Fibroblast of pulmonary artery (primary cell): Measurements from ENCODE around the gene ODAD2.

Experiments used
- DNase-seq: peaks from one replicate; pipeline ENCODE4 v3.0.0-alpha.2; 2010; ENCODE audit warnings: low read depth
- H3K4me3 ChIP-seq: replicated peaks from 2 replicates; pipeline ENCODE4 v1.5.1; 2011; ENCODE audit warnings: low read depth, mild to moderate bottlenecking, control low read depth, low read length, moderate library complexity
- TF ChIP-seq, protein P1 (sequence below): IDR thresholded peaks from 2 replicates; pipeline ENCODE4 v1.5.1; 2011; ENCODE audit warnings: mild to moderate bottlenecking, control low read depth, low read length, inconsistent platforms; ENCODE audit errors: missing control alignments

ODAD2 gene

GRCh38 chr10:27805180-27805579 is 193.7 kb downstream of the ODAD2 start:
- no peak for DNase-seq
- no peak overlapping the region for H3K4me3 ChIP-seq
- TF ChIP-seq, protein P1, sequence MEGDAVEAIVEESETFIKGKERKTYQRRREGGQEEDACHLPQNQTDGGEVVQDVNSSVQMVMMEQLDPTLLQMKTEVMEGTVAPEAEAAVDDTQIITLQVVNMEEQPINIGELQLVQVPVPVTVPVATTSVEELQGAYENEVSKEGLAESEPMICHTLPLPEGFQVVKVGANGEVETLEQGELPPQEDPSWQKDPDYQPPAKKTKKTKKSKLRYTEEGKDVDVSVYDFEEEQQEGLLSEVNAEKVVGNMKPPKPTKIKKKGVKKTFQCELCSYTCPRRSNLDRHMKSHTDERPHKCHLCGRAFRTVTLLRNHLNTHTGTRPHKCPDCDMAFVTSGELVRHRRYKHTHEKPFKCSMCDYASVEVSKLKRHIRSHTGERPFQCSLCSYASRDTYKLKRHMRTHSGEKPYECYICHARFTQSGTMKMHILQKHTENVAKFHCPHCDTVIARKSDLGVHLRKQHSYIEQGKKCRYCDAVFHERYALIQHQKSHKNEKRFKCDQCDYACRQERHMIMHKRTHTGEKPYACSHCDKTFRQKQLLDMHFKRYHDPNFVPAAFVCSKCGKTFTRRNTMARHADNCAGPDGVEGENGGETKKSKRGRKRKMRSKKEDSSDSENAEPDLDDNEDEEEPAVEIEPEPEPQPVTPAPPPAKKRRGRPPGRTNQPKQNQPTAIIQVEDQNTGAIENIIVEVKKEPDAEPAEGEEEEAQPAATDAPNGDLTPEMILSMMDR = no peak

- no peak for DNase-seq
- no peak overlapping the region for H3K4me3 ChIP-seq
- TF ChIP-seq, protein P1 = no peak
These were observed 194.7 kb downstream of the ODAD2 start for GRCh38 chr10:27804136-27804535.

DNA sequence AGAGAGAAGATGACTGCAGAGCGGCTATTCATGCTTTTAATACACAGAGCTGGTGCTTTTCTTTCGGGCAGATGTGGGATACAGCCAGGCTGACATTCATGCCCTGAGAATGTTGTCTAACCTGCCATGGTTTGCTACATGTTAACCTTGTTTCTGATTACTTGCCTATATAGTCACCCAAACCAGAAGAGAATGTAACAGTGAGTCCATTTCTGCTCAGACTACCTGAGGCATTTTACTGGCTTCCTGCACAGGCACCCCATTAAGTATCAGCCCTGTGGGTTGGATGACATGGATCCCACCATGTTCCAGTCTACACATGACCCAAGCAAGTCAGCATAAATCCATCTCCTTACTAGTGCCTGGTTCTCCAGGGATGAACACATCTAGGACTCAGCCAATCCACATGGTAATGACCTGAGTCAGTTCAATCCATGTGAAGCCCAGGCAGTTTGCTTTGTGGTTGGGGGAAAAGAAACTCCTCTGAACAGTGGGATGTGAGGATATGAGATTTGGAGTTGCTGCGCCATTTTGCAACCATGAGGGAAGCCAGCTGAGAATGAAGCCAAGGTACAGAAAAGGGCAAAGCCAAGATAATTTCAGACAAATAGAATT is 197.6 kb downstream of the ODAD2 start:
- no peak for DNase-seq
- H3K4me3 ChIP-seq = no peak overlapping the region

GRCh38 chr10:27799046-27799445 is 199.8 kb downstream of the ODAD2 start:
- TF ChIP-seq, protein P1 = no peak
- no peak for DNase-seq
- H3K4me3 ChIP-seq = no peak overlapping the region

More for the DNA sequence above, 197.6 kb downstream of the ODAD2 start:
- TF ChIP-seq, protein P1 = no peak

DNA sequence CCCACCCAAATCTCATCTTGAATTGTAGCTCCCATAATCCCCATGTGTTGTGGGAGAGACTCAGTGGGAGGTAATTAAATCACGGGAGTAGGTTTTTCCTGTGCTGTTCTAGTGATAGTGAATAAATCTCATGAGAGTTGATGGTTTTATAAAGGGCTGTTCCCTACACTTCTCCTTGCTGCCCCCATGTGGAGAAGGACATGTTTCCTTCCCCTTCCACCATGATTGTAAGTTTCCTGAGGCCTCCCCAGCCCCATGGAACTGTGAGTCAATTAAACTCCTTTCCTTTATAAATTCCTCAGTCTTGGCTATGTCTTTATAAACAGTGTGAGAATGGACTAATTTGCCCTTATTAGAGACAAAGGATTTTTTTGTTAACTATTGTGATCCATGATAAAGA is 204.7 kb downstream of the ODAD2 start:
- TF ChIP-seq, protein P1 = no peak
- DNase-seq = no peak
- H3K4me3 ChIP-seq = no peak overlapping the region

DNA sequence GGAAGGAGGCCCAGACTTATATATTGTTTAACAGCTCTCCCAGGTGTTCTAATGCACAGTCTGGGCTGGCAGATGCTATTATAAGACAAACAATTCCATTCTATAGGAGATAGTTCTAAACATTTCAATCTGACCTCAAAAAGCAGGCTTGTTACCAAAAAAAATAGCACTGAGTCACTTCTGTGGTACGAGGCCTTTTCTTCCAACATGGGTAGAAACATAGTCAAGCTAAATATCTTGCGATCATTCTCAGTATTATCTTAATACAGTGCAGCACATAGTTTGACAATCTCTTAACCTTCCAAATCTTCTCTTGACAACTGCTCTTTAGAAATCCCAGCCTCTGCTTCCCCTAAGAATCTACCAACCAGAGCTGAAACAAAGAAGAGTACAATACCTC is 206.7 kb downstream of the ODAD2 start:
- H3K4me3 ChIP-seq = no peak overlapping the region
- TF ChIP-seq, protein P1 = no peak
- DNase-seq = no peak

- H3K4me3 ChIP-seq = no peak overlapping the region
- DNase-seq = no peak
- TF ChIP-seq, protein P1 = no peak
These were observed 214.6 kb downstream of the ODAD2 start for GRCh38 chr10:27784272-27784671.
